ENCODE results near the gene TMEM217.

DNA sequence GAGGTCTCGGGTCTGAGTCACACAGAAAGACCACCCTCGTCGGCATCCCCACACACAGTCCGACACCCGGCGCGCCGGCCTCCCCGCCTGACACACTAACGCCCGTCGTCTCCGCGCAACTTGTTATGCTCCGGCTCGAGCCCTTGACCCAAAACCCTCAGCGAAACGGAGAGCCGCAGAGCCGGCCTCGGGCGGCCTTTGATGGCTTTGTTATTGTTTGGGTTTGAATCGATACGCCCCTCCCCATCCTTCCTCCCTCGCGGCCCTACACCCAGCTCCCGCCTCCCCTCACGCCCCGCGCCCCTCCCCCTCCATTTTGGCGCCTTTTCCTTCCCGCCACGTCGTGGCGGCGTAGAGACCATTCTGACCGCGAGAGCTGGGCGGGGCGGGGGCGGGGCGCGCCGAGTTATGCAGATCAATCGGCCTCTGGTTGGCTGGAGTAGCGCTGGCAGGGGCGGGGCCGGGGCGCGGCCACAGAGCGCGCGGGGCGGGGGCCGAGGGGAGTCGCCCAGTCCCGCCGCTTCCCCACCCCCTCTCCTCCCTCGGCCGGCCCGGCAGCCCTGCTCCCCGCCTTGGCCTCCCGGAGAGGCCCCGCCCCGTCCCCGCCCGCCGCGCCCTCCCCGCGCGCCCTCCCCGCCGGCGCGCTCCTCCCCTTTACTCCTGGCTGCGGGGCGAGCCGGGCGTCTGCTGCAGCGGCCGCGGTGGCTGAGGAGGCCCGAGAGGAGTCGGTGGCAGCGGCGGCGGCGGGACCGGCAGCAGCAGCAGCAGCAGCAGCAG is 88.3 kb downstream of the TMEM217 start, which contains the start of gene PIM1:
- TF ChIP-seq, protein P1, sequence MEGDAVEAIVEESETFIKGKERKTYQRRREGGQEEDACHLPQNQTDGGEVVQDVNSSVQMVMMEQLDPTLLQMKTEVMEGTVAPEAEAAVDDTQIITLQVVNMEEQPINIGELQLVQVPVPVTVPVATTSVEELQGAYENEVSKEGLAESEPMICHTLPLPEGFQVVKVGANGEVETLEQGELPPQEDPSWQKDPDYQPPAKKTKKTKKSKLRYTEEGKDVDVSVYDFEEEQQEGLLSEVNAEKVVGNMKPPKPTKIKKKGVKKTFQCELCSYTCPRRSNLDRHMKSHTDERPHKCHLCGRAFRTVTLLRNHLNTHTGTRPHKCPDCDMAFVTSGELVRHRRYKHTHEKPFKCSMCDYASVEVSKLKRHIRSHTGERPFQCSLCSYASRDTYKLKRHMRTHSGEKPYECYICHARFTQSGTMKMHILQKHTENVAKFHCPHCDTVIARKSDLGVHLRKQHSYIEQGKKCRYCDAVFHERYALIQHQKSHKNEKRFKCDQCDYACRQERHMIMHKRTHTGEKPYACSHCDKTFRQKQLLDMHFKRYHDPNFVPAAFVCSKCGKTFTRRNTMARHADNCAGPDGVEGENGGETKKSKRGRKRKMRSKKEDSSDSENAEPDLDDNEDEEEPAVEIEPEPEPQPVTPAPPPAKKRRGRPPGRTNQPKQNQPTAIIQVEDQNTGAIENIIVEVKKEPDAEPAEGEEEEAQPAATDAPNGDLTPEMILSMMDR (IDR thresholded peaks at IDR 0.05; ENCODE audit: low read depth, low read length): no peak
- TF ChIP-seq EZH2phosphoT487 (IDR thresholded peaks at IDR 0.05; ENCODE audit: low read depth): no peak

Measured in OCI-LY3 (cell line).